Tibial nerve (tissue), 4 donors: ENCODE results near the gene SGO2.

ENCODE experiments used
- EP300 ChIP-seq, 2 donors: sonication (generic); formaldehyde crosslinking; IDR thresholded peaks; one replicate each; pipeline ENCODE4 v1.6.1; 2017; ENCODE audit warnings: antibody characterized with exemption in 2 of 2, mild to moderate bottlenecking in 1 of 2
- POLR2A ChIP-seq, 2 donors: fragments of 450-650 bp; IDR thresholded peaks; one replicate each; pipeline ENCODE4 v1.6.1; 2017; ENCODE audit warnings: antibody characterized with exemption in 2 of 2, mild to moderate bottlenecking in 2 of 2, moderate library complexity in 2 of 2
- TF ChIP-seq, protein P1 (sequence below), 5 experiments: fragments of 200-600 bp in 3 of 5; fragments of 450-650 bp in 2 of 5; sonication (generic) in 3 of 5; IDR thresholded peaks; one replicate each; pipeline ENCODE4 v1.5.1; 2016 to 2019; ENCODE audit warnings: antibody characterized with exemption in 5 of 5, mild to moderate bottlenecking in 3 of 5, moderate library complexity in 2 of 5

DNA sequence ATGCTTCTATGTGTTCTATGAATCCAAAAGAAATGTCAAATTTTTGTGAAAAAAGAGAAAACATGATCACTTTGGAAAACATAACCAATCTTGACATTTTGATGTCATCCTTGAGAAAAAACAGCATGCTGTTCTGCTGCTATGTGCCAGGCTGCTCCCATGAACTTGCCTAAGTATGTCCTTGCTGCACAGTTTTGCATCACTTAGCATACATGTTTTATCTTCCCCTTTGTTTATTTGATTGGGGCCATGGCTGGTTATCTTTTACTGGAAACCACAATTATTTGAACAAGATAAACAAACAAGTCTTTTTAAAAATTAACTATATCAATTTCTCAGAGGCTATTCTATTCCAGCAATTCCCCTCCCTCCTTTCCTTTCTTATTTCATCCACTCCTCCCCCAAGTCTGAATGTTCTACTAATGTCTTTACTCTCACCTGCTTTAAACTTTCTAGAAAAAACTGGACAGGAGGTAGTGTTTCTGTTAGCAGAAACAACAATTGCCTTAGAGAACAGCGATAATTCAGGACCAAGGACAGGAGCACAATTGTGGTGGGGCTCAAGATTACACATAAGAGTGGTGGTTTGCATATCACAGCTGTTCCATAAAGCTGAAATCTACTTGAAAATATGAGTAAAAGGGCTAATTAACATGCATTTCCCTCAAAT, 66.5 kb downstream of the SGO2 start:
- TF ChIP-seq, protein P1, sequence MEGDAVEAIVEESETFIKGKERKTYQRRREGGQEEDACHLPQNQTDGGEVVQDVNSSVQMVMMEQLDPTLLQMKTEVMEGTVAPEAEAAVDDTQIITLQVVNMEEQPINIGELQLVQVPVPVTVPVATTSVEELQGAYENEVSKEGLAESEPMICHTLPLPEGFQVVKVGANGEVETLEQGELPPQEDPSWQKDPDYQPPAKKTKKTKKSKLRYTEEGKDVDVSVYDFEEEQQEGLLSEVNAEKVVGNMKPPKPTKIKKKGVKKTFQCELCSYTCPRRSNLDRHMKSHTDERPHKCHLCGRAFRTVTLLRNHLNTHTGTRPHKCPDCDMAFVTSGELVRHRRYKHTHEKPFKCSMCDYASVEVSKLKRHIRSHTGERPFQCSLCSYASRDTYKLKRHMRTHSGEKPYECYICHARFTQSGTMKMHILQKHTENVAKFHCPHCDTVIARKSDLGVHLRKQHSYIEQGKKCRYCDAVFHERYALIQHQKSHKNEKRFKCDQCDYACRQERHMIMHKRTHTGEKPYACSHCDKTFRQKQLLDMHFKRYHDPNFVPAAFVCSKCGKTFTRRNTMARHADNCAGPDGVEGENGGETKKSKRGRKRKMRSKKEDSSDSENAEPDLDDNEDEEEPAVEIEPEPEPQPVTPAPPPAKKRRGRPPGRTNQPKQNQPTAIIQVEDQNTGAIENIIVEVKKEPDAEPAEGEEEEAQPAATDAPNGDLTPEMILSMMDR (IDR thresholded peaks at IDR 0.05) = no peak
- TF ChIP-seq POLR2A (IDR thresholded peaks at IDR 0.05) = no peak
- no peak for TF ChIP-seq EP300 (IDR thresholded peaks at IDR 0.05)
